ENCODE data around the gene PDIA5.

The PDIA5 gene

DNA sequence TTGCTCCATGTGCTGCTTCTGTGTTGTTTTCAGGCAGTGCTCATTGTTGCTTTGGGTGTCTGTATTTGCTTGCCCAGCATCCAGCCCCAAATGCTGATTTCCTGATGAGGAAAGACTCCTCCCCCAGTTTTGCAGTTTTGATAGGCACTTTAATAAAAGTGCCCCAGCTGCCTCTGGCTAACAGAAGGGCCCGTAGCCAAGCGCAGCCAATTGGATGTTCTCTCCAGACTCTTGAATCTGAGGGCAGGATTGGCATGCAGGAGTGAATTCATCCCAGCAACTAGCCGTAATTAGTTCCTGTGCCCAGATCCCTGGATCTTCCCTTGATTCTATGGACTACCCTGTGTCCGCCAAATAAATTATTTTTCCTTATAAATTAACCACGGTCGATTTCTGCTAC lies 24.4 kb upstream of the PDIA5 start:
- DNase-seq (ENCODE audit: low read depth), result no peak

DNA sequence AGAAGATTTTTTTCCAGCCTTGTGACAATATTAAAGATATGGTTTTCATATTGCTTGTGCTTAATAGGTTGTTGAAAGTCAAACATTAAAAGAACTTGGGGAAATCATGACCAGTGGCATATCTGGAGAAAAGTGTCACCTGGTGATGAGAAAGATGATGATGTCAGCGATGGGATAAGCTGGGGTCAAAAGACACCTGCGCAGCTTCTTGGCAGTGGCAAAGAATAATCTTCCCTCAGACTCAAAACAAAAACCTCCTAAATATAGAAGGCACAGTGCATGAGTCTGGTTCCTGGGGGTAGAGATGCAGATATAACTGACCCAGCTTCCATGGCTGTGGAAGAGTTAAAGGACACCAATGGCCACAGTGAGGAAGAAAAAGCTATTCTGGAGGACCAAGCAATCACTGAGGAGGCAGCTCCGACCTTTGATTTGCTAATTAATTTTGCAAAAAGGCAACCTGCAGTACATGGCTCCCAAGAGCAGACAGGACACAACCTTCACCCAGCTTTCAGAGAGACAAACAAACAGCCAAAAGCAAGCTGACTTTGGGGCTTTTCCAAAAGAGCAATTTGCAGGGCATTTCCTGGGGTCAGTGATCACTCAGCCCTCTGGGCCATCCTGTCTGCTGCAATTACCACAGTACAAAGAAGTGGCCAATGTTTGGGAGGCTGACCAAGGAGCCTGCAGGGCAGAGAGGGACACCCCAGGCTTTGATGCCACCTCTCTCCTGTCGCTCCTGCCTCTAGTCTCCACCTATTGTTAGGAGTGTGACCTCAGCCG lies 21.7 kb upstream of the PDIA5 start:
- DNase-seq (ENCODE audit: low read depth), result no peak

DNA sequence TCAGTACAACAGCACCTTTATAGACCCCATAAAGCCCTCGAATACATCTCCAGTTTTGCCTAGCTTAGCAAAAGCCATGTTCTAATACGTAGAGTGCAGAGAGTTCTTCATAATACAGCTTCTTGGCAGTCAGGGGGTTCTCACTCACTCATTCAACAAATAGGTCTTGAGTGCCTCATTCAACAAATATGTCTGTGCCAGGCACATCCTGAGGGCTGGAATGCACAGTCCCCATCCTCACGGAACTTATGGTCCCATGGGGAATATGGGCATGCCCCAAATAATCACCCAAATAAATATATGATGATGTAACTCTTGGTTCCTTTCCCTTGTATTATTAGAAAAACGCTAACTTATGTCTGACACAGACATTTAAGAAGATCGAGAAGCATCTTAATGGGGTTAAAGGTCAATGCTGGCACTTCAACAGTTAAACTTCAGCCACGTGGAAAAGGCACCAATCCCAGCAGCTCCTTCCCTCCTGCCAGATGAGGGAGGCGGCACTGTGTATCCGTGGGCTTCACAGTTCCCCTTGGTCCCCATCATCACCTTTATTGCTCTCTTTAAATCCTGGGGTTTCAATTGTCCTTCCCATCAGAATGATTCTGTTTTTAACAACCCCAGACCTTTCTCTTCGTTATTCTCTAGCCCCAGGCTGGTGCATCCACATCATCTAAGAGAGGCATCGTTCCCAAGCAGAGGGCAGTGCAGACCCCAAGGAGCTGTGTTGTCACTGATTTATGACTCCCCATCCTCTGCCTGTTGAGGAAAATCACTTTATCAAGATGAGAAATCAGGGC lies 20.4 kb upstream of the PDIA5 start:
- no peak for DNase-seq (ENCODE audit: low read depth)

DNA sequence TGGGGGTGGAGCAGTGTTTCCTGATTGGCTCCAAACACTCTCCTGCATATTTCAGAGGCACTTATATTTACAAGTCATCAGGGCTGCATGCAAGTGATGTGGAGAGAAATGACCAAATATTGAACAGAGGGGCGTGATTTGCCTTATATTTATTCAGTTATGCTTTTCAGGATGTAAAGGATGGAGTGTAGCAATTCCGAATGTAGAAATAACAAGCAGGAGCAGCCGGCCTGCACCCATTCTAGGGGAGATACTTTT lies 19.8 kb upstream of the PDIA5 start:
- no peak for DNase-seq (ENCODE audit: low read depth)

DNA sequence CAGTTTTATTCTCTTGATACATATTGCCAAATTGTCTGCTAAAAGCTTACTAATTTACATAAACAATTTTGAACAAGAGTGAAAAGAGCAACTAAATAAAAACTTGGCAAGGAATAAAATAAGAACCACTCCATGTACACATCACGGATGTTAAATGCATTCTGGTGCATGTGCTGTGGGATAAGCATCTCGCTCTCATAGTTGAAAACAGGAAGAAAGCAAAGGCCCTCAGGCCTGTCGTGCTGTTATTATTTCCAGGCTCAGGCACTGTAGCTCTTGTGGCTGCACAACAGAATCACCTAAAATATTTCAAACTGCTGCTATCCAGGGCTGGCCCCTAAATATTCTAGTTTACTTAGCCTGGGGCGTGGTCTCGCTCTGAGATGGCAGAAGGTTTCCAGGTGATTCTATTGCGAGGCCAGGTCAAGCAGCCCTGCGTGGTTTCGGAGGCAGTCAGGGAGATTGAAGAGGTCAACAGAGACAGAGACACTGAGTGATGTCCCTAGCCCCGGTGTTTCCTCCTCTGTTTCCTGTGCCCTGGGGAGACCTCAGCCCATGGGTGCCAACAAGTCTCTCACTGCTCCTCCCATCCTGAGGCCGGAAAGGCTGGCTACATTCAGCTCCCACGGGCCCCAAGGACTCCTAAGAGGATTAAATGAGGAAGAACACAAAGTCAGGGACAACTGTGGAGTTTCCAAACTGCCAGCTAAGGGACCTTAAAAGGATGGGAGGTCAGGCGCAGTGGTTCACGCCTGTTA lies 18.2 kb upstream of the PDIA5 start:
- no peak for DNase-seq (ENCODE audit: low read depth)

DNA sequence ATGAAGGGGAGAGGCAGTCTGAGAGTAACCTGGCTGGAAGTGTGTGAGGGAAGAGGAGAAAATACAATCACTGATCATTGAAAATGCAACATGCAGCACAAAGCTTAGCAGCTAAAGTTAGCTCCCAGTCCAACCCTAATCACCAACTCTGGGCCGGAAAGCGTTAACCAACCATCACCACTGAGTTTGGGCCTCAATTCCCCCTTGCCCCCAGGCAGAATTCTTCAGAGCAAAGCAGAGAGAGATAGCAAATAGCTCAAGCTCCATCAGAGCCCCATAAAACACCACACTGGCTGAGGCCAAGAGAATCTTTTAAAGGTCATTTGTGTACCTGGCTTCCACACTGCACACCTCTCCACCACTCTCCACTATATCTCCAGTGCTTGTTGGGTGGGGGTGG lies 16.2 kb upstream of the PDIA5 start:
- no peak for DNase-seq (ENCODE audit: low read depth)

DNA sequence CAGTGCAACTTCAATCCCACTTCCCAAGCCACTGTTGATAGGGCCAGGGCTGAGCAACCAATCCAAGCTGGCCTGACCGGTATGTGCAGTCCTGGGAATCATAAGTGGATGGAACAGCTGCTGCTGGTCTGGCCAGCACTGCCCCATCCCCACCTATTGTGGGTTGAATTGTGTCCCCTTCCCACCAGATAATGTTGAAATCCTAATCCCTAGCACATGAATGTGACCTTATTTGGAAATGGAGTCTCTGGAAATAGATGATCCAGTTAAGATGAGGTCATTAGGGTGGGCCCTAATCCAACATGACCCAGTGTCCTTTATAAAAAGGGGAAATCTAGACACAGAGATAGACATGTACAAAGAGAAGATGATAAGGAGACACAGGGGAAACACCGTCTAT lies 13.7 kb upstream of the PDIA5 start:
- no peak for DNase-seq (ENCODE audit: low read depth)

DNA sequence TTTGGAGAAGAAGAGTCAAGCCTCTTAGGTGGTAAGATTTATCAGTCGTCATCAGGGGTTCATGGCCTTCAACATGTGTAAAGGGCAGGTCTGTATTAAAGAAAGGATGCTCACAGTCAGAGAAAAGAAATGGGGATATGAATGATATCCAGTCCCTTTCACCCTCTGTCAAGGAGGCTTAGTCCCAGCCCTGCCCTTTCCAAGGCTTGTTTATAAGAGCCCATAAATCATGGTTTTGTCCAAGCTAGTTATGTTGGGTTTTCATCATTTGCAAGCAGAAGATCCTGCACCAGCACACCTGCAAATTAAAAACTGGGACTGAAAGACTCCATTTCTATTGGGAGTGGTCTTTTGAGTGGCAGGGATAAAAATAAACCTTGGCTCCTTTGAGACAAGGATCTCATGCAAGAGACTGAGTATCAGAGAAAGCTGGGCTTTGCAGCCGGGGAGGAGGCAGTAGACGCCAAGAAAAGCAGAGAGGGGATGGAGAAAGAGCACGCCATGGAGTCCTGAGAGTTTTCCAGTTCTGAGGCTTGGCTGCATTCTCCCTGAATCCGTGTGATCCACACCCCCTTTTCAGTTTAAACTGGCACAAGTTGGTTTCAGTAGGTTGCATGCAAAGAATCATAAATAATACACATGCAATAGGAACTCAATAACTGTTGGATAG lies 12.6 kb upstream of the PDIA5 start:
- DNase-seq (ENCODE audit: low read depth), result no peak

DNA sequence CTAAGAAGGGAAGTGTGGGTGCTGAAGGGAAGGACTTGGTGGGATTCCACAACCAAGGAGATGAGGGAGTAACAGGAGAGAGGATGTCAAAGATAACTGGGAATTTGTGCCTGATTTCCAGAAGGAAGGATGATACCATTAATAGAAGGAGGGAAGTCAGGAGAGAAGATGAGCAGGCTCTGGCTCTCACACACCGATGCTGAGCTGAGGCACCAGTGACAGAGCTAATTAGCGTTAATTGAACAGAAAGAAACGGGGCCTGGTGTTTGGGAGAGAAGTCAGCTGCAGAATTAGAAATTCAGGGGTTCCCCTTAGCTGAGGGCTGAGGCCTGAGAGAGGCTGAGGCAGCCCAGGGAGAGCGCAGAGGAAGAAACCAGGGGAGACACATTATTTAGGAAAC lies 11.9 kb upstream of the PDIA5 start:
- DNase-seq (ENCODE audit: low read depth), result no peak

DNA sequence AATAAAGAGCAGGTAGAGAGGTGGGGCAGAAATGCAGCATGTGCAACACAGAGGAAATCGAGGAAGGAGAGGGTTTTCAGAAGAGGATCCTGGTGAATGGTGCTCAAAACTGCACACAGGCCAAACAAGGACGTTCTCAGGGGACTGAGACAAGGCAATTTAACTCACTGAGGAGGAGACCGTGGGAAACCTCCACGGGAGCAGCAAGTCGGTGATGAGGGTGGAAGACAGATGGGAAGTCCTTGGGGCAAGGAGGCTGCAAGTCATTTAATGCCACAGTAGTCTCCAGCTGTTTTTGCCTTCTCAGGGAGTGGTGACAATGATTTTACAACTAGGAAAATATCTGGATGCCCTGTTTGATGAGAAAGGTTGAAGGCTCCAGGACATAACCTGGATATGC lies 11.5 kb upstream of the PDIA5 start:
- DNase-seq (ENCODE audit: low read depth), result no peak

DNA sequence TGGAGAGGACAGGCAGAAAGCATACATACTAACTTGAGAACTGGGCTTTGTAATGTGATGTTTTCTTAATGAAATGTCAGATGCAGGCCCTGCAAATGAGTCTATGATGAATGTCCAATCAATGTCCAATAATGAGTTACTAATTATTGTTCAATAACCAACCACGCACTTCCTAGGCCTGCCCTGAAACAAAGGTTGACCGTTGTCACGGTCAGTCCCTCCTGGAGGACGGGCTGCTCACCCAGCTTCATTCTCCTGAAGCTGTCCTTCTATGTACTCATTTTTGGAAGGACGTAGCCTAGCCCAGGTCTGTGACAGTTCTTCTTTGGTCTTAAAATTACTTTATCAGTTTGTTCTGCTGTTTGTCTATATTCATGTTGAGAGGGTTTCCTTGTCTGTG lies 8.3 kb upstream of the PDIA5 start:
- no peak for DNase-seq (ENCODE audit: low read depth)

DNA sequence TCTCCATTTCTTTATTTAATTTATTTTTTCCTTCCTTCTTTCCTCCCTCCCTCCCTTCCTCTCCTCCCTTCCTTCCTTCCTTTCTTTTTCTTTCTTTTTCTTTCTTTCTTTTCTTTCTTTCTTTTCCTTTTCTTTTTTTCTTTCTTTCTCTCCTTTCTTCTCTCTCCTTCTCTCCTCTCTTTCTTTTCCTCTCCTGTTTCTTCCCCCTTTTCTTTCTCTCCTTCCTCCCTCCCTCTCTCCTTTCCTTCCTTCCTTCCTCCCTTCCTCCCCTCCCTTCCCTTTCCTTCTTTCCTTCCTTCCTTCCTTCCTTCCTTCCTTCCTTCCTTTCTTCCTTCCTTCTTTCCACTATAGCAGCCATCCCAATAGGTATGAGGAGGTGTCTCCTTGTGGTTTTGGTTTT lies 6.8 kb upstream of the PDIA5 start:
- no peak for DNase-seq (ENCODE audit: low read depth)

DNA sequence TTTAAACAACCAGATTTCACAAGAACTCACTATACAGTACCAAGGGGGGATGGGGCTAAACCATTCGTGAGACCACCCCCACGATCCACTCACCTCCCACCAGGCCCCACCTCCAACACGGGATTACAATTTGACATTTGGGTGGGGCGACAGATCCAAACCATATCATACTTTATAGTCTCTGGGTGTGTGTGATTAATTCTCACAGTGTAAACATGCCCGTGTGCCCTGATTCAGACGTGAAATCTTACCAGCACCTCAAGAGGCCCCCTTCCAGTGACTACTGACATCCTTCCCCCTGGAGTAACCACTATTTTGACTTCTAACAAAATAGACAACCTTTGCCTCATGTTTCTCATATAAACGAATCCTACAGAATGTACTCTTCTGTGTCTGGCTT lies 5.0 kb upstream of the PDIA5 start:
- DNase-seq (ENCODE audit: low read depth), result no peak

DNA sequence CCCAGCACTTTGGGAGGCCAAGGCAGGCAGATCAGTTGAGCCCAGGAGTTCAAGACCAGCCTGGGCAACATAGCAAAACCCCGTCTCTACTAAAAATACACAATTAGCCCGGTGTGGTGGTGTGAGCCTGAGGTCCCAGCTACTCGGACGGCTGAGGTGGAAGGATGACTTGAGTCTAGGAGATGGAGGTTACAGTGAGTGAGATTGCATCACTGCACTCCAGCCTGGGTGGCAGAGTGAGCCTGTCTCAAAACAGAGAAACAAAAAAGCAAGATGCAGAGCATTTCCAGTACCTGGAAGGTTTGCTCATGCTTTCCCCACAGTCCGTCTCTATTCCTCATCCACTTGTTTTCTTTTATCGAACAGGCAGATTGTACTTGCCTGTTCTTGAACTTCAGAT lies 3.8 kb upstream of the PDIA5 start:
- DNase-seq (ENCODE audit: low read depth), result no peak

DNA sequence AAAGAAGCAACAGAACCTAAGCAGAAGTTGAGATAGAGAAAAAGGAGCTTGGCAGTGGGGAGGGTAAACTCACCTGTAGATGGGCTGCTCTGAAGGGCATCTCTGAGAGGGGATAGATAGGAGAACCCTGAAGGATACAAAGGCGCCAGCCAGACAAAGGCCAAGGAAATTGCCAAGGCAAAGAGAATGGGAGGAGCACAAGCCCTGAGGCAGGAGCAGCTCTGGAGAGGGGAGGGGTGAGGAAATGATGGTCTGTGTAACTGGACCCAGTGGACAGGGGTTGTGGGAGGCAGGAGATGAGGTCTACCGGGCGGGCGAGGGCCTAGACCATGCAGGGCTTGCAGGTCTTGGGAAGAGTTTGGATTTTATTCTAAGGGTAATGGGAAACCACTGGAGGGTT lies 2.3 kb upstream of the PDIA5 start:
- no peak for DNase-seq (ENCODE audit: low read depth)

DNA sequence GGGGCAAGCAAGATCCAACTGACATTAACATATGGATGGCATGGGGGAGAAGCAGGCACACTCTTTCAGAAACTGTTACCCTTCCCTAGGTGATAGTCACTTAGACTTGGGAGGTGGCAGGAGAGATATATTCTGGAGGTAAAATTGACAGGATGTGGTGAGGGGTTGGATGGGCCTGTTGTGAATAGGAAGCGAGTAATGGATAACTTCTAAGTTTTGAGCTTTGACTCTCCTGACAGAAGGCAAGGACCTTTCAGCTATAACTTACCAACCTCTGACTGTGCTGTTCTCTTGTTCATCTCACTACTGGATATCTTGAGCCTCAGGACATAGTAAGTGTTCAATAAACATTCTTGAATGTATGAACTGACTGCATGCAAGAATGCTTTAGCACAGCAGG lies 1.9 kb upstream of the PDIA5 start:
- no peak for DNase-seq (ENCODE audit: low read depth)

DNA sequence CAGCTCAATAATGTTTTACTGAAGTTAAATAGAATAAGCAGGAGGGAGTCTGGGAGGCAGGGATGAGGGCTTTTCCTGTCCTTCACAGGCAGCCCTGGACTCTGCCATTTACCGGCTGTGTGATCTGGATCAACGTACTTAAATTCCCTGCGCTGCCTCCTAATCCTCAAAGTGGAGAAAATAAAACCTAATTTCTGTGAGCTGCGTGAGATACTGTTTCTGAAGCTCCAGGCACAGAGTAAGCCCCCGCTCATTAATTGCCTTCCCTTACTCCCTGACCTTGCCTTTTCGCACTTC lies 278 bp upstream of the PDIA5 start:
- no peak for DNase-seq (ENCODE audit: low read depth)

DNA sequence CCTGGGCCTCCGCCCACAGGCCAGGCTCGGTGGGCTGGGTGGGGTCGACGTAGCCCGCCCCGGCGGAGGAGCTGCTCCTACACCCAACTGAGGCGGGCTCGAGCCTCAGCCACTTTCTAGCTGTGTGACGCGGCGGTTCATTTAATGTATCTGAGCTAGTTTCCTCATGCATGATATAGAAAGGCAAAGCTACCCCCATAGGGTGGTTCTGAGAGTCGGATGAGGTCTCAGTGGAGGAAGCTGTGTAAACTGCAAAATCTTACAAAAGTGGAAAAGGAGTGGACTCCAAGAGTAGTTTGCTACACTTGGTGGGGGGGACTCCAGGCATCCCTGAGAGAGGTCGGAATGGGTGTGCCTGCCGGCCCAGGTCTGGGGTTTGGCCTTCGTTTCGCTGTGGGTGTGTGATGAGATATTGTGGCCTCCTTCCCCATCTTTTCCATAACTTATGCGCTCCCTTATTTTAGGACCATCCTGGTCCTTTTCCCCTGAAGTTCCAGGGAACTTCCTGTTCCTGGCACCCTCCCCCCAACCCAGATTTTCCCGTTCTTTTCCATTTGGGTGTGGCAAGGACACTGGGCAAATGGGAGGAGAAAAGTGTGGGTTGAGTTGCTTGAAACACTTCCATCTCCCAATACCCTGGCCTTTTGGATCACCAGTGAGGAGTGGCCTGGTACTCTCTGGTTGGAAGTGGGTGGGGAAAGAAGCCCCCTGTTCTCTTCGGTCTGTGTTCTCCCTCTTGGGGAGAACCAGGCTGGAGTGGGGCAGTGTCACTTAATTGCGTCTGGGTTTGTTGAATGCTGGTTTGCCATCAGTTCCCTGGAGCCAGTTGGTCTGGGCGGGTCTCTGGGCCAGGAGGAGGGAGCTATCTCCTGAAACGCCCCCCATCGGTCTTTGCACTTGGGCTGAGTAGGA lies 1.1 kb downstream of the PDIA5 start:
- no peak for DNase-seq (ENCODE audit: low read depth)

DNA sequence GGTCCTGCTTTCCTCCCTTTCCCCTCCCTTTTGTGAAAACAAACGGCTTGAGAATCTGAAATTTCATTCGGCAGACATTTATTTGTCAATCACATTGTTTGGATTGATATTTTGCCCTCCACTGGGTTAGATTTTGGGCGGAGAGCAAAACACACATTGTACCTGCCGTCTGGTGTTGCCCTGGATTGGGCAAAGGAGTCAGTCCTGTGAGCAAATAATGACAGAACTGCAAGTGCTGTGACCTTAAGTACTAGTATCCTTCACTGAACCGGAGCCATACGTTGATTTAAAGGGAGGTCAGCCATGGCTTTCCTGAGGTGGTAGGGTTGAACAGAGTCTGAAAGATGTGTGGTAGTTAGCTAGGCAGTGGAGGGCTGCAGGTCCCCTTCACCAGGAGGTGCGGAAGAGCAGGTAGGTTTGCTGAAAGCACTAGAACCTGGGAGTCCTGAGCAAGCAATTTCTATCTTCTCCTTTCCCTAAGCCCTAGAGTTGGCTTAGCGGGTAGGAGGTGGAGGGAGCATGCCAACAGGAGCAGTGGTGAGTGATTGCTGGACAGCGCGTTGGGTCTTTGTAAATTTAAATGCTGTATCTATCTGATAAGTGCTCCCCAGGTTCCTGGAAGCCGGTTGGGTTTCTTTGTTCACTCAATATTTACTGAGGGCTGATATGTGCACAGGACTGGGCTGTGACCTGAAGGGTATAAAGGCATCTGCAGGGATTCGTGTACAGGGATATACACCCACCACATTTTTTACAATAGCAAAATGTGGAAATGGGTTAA lies 2.0 kb downstream of the PDIA5 start:
- no peak for DNase-seq (ENCODE audit: low read depth)

DNA sequence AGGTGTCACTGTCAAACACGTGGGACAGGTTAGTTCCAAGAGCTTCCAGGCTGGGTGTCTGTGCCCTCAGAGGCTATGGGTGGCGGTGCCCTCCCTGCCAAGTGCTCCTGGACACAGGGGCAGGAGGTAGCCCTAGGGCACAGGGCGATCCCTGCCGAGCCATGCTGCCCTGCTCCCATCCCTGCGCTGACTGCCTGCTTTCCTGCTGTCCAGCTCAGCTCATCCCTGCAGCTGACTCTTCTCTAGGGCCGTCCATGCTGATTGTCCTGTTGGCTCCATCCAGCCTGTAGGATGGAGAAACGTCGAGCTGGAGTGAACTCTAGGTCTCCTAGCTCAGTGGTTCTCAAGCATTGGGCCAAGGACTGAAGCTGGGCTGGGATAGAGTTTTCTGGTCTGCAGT lies 3.7 kb downstream of the PDIA5 start:
- no peak for DNase-seq (ENCODE audit: low read depth)

DNA sequence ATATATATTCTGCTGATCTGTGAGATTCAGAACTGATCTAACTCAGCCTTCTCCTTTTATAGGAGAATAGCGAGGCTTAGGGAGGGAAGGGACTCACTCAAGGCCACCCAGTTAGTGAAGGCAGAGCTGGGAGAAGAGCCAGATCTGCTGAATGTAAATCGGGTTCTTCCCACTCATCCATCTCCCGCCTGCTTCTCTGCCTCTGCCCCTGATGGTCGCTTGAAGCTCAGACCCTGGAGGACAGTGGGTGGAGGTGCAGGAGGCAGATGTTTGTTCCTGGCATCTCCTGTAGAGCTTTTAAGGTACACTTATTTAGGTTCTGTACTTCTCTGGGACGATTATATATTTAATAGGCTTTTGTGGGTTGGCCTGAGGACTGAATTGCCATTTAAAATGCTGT lies 4.3 kb downstream of the PDIA5 start:
- no peak for DNase-seq (ENCODE audit: low read depth)
